Neural crest cell (in vitro differentiated cells): ENCODE measurements around the gene UPF1. TPM values are rescaled to one million over a fixed set of nuclear protein-coding genes. Genes with fewer than 3 reads are reported as not detected.

Source experiments
- DNase-seq: peaks from one replicate; pipeline ENCODE4 v3.0.0; 2021; ENCODE audit warnings: low read depth, mixed read lengths, low spot score
- H3K27ac Mint-ChIP-seq: one replicate; pipeline ENCODE4 v1.8.0; 2021; ENCODE audit warnings: mild to moderate bottlenecking, mixed read lengths; ENCODE audit not compliant: unreplicated experiment
- H3K27me3 Mint-ChIP-seq: 2 replicates; pipeline ENCODE4 v1.8.0; 2021; ENCODE audit warnings: low read depth, mild to moderate bottlenecking, mixed read lengths
- H3K36me3 Mint-ChIP-seq: 2 replicates; pipeline ENCODE4 v1.8.0; 2021; ENCODE audit warnings: low read depth, mild to moderate bottlenecking, mixed read lengths
- H3K4me1 Mint-ChIP-seq: 2 replicates; pipeline ENCODE4 v1.8.0; 2021; ENCODE audit warnings: mixed read lengths
- H3K4me3 Mint-ChIP-seq: one replicate; pipeline ENCODE4 v1.8.0; 2021; ENCODE audit warnings: mild to moderate bottlenecking, mixed read lengths
- H3K9me3 Mint-ChIP-seq: 2 replicates; pipeline ENCODE4 v1.8.0; 2021; ENCODE audit warnings: mixed read lengths
- total RNA-seq: library from RNA; stranded (reverse); gene quantifications from 2 replicates; pipeline ENCODE4 v1.2.1, GENCODE V29; 2021
- TF ChIP-seq, protein P1 (sequence below): fragments of 200-600 bp; sonication (generic); conservative IDR thresholded peaks from 2 replicates; pipeline ENCODE4 v1.5.0; 2021; ENCODE audit warnings: antibody characterized with exemption, mild to moderate bottlenecking

The UPF1 gene
- total RNA-seq, 1 donor from 2014 or later: 76.5 TPM

DNA sequence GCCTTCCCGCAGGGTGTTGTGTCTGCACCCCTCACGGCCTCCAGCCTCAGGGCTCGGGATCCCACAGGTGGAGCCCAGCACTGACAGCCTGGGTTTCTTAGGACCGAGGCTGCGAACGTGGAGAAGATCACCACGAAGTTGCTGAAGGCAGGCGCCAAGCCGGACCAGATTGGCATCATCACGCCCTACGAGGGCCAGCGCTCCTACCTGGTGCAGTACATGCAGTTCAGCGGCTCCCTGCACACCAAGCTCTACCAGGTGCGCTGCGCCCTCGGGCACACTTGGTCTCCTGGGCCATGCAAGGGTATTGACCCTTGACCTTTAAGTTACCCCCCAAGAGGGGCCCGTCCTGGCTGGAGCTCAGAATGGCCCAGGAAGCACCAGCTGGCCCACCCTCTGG, 29.0 kb downstream of the UPF1 start:
- H3K36me3 Mint-ChIP-seq: no peaks in the 10 kb centered on the region
- DNase-seq: no peak
- H3K4me3 Mint-ChIP-seq: no peak overlapping the region
- H3K4me1 Mint-ChIP-seq: no peaks in the 10 kb centered on the region
- no peaks in the 10 kb centered on the region for H3K27me3 Mint-ChIP-seq
- TF ChIP-seq, protein P1, sequence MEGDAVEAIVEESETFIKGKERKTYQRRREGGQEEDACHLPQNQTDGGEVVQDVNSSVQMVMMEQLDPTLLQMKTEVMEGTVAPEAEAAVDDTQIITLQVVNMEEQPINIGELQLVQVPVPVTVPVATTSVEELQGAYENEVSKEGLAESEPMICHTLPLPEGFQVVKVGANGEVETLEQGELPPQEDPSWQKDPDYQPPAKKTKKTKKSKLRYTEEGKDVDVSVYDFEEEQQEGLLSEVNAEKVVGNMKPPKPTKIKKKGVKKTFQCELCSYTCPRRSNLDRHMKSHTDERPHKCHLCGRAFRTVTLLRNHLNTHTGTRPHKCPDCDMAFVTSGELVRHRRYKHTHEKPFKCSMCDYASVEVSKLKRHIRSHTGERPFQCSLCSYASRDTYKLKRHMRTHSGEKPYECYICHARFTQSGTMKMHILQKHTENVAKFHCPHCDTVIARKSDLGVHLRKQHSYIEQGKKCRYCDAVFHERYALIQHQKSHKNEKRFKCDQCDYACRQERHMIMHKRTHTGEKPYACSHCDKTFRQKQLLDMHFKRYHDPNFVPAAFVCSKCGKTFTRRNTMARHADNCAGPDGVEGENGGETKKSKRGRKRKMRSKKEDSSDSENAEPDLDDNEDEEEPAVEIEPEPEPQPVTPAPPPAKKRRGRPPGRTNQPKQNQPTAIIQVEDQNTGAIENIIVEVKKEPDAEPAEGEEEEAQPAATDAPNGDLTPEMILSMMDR: no peak
- no peak overlapping the region for H3K27ac Mint-ChIP-seq
- no peaks in the 10 kb centered on the region for H3K9me3 Mint-ChIP-seq

DNA sequence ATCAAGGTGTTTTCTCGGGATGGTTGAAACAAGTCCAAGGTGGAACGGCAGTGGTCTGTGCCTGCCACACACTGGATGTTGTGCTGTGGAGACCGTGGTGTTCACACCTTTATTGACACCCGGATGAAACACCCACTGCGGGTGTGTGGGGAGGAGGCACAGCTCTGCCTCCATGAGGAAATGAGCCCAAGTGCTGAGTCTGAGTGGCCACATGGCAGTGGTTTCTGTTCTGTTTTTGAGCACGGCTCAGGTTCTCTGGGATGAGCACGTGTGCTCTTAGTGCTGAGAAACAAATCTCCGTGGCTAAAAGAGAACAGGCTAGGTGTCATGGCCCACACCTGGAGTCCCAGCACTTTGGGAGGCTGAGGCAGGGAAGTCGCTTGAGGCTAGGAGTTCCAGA, 29.5 kb downstream of the UPF1 start:
- no peak overlapping the region for H3K4me3 Mint-ChIP-seq
- H3K9me3 Mint-ChIP-seq: no peaks in the 10 kb centered on the region
- no peaks in the 10 kb centered on the region for H3K36me3 Mint-ChIP-seq
- H3K27ac Mint-ChIP-seq: no peak overlapping the region
- TF ChIP-seq, protein P1: no peak
- no peak for DNase-seq
- no peaks in the 10 kb centered on the region for H3K4me1 Mint-ChIP-seq
- no peaks in the 10 kb centered on the region for H3K27me3 Mint-ChIP-seq

DNA sequence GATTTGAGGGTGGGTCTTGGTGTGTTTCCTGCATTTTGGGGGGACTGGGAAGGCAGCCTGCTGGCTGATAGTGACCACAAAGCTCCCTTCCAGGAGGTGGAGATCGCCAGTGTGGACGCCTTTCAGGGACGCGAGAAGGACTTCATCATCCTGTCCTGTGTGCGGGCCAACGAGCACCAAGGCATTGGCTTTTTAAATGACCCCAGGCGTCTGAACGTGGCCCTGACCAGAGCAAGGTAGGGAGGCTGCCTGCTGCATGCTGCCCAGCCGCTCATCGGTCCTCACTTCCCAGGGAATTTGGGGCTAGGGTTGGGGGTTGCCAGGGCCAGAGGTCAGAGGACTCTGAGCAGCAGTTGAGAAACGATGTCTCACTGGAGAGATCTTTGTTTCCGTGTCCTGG, 30.2 kb downstream of the UPF1 start:
- no peaks in the 10 kb centered on the region for H3K36me3 Mint-ChIP-seq
- TF ChIP-seq, protein P1: no peak
- H3K9me3 Mint-ChIP-seq: no peaks in the 10 kb centered on the region
- H3K27ac Mint-ChIP-seq: no peak overlapping the region
- H3K4me3 Mint-ChIP-seq: no peak overlapping the region
- no peak for DNase-seq
- no peaks in the 10 kb centered on the region for H3K27me3 Mint-ChIP-seq
- no peaks in the 10 kb centered on the region for H3K4me1 Mint-ChIP-seq

DNA sequence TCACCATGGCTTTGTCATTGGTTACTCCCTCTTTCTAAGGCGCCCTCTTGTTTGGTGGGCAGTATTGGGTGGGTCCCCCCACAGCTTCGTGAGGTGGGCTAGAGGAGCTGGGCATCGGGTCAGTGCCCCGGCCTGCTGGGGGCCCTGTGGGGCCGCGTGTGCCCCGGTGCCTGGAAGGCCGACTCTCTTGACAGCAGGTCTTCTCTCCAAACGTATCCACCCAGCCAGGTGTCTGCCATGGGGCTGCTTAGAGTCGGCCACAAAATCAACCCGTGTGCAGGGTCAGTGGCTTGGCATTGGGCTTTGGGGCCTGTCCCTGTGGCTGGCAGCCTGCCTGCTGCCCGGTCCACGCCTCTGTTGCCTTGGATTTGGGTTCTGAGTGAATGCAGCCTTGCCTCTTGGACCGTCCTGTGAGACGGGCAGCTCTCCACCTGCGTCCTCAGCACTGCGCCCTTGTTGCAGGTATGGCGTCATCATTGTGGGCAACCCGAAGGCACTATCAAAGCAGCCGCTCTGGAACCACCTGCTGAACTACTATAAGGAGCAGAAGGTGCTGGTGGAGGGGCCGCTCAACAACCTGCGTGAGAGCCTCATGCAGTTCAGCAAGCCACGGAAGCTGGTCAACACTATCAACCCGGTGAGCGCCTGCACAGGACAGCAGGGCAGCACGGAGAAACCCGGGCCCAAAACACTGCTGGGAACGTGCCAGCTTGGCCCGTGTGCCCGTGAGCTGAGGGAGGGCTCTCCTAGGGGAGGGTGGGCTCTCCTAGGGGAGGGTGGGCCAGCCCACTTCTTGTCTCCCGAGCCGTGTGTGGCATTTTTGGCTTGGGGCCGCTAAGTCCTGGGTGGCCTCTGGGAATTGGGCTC, 31.4 kb downstream of the UPF1 start:
- no peaks in the 10 kb centered on the region for H3K36me3 Mint-ChIP-seq
- H3K27ac Mint-ChIP-seq: no peak overlapping the region
- H3K9me3 Mint-ChIP-seq: no peaks in the 10 kb centered on the region
- no peaks in the 10 kb centered on the region for H3K27me3 Mint-ChIP-seq
- DNase-seq: no peak
- no peak overlapping the region for H3K4me3 Mint-ChIP-seq
- TF ChIP-seq, protein P1: no peak
- no peaks in the 10 kb centered on the region for H3K4me1 Mint-ChIP-seq

DNA sequence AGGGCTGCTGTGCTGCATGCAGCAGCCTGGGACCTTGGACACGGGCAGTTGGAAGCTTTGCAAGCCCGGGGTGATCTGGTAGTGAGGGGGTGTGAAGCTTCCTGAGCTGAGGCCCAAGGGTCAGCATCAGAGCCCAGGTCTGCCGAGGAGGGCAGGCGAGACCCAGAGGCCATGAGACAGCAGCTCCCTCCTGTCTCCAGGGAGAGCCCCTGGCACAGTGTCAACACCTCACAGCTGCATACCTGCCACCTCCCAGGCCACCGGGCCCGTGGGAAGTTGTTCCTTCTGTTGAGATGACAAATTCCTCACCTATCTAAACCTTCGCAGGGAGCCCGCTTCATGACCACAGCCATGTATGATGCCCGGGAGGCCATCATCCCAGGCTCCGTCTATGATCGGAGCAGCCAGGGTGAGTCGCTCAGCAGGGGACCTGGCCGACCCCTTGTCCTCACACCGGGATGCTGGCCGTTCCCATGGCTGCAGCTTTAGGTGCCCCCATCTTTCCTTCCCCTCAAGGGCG, 32.1 kb downstream of the UPF1 start:
- peak overlapping the region; percentile 22 for H3K4me3 Mint-ChIP-seq
- TF ChIP-seq, protein P1: no peak
- H3K36me3 Mint-ChIP-seq: no peaks in the 10 kb centered on the region
- H3K27me3 Mint-ChIP-seq: no peaks in the 10 kb centered on the region
- H3K9me3 Mint-ChIP-seq: no peaks in the 10 kb centered on the region
- no peak overlapping the region for H3K27ac Mint-ChIP-seq
- DNase-seq: no peak
- no peaks in the 10 kb centered on the region for H3K4me1 Mint-ChIP-seq
